CD4-positive, alpha-beta T cell (primary cell): ENCODE results near the gene GJA4. TPM values are rescaled to one million over a fixed set of nuclear protein-coding genes. Genes with fewer than 3 reads are reported as not detected.

Experiments used
- ATAC-seq: fragments of 200-7000 bp; cut with Tn5 transposase; one replicate; pipeline ENCODE4 v1.10.0; 2022; ENCODE audit warnings: mild to moderate bottlenecking; ENCODE audit not compliant: poor library complexity
- CTCF ChIA-PET: fragments of 350-600 bp; sonication (Branson Sonifier 250); formaldehyde crosslinking; loops from one replicate; lab custom pipeline; 2021; ENCODE audit warnings: antibody characterized with exemption, inconsistent platforms; lab: Charles Lee
- POLR2A ChIA-PET: fragments of 350-600 bp; sonication (Branson Sonifier 250); formaldehyde crosslinking; loops from one replicate; lab custom pipeline; 2021; ENCODE audit warnings: antibody characterized with exemption, inconsistent platforms; lab: Charles Lee
- DNase-seq, 14 experiments: peaks; one replicate each; pipeline ENCODE4 v3.0.0-alpha.2; 2013 to 2020; ENCODE audit warnings: mixed read lengths in 2 of 14
- H3K27ac ChIP-seq, 2 donors: one replicate each; pipeline versions ENCODE4 v1.5.1 to v1.7.0; 2013; ENCODE audit warnings: low read length in 2 of 2, low read depth in 1 of 2, mild to moderate bottlenecking in 1 of 2
- H3K27me3 ChIP-seq, 2 experiments: 1 replicate in 1 of 2; 2 replicates in 1 of 2; pipeline versions ENCODE4 v1.6.1 to v1.7.0; 2013; ENCODE audit warnings: low read length in 2 of 2, control low read depth in 1 of 2, mild to moderate bottlenecking in 1 of 2, moderate library complexity in 1 of 2; ENCODE audit not compliant: insufficient read depth in 2 of 2, control insufficient read depth in 1 of 2
- H3K36me3 ChIP-seq: one replicate; pipeline ENCODE4 v1.6.1; 2013; ENCODE audit warnings: low read length, control low read depth; ENCODE audit not compliant: insufficient read depth
- H3K4me1 ChIP-seq: one replicate; pipeline ENCODE4 v1.6.1; 2013; ENCODE audit warnings: low read length, control low read depth; ENCODE audit not compliant: insufficient read depth
- H3K4me3 ChIP-seq: one replicate; pipeline ENCODE4 v1.5.1; 2013; ENCODE audit warnings: mild to moderate bottlenecking, low read length, moderate library complexity
- H3K9me3 ChIP-seq, 2 experiments: 1 replicate in 1 of 2; 2 replicates in 1 of 2; pipeline versions ENCODE4 v1.6.1 to v1.7.0; 2013; ENCODE audit warnings: low read length in 2 of 2, mild to moderate bottlenecking in 2 of 2, control low read depth in 1 of 2, moderate library complexity in 1 of 2; ENCODE audit not compliant: control insufficient read depth in 1 of 2, insufficient read depth in 1 of 2
- H3K27ac Mint-ChIP-seq: one replicate; pipeline ENCODE4 v1.8.0; 2020; ENCODE audit warnings: mixed read lengths
- H3K27me3 Mint-ChIP-seq: one replicate; pipeline ENCODE4 v1.8.0; 2021; ENCODE audit warnings: mixed read lengths
- H3K36me3 Mint-ChIP-seq: one replicate; pipeline ENCODE4 v1.8.0; 2021; ENCODE audit warnings: low read depth, mixed read lengths
- H3K4me1 Mint-ChIP-seq: one replicate; pipeline ENCODE4 v1.8.0; 2021; ENCODE audit warnings: low read depth, mixed read lengths
- H3K4me3 Mint-ChIP-seq: one replicate; pipeline ENCODE4 v1.8.0; 2020; ENCODE audit warnings: mild to moderate bottlenecking, mixed read lengths
- H3K9me3 Mint-ChIP-seq: one replicate; pipeline ENCODE4 v1.8.0; 2020; ENCODE audit warnings: mixed read lengths
- intact Hi-C, 2 experiments: fragments of 100-400 bp; cut with DNase I in 1 of 2; cut with micrococcal nuclease in 1 of 2; formaldehyde crosslinking; loops; one replicate each; pipeline versions ENCODE4 v1.15.1 to v1.9.0; 2023 to 2025; cut with DNase I, micrococcal nuclease
- total RNA-seq, 174 experiments: library from RNA in 2 of 174; stranded (reverse) in 2 of 174; gene quantifications; one replicate each; pipeline ENCODE4 v1.2.3 and lab custom pipeline; 2021 to 2026
- TF ChIP-seq, protein P1 (sequence below): fragments of 200-600 bp; IDR thresholded peaks from one replicate; pipeline ENCODE4 v1.8.0; 2022; ENCODE audit warnings: antibody characterized with exemption, mild to moderate bottlenecking

Gene GJA4
- total RNA-seq, 2 experiments from 2014 or later: not detected

DNA sequence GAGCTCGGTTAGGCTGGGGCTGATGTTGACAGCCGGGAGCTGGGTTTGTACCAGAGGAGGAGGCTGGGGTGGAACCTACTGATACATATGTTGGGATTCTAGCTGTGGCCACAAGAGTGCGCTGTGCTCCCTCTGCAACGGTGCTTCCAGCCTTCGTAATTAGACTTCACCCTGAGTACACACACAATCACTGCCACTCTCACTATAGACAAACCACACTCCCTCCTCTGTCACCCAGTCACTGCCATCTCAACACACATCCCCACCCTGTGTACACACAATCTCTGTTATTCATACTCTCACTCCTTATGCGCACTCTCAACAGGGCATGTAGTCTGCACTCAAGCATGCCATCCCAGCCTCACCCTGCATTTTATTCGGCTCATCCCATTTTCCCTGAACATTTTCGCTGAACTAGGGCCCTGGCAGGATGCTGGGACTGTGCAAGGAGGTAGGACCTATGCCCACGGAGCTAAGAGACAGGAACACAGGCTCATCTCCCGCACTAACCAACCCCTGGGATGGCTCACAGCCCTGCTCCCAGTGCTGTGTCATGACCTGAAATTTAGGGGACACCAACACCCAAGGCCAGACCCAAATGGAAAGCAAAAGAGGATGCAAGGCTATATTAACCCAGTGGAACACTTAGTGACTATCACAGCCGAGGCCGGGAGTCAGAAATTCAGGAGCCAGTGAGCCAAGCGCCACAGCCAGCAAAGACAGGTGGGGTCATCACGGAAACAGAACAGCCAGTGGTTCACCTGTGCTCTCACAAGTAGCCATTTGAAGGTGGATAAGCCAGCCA, 6.1 kb upstream of the GJA4 start:
- no peak overlapping the region for H3K4me3 ChIP-seq
- TF ChIP-seq, protein P1, sequence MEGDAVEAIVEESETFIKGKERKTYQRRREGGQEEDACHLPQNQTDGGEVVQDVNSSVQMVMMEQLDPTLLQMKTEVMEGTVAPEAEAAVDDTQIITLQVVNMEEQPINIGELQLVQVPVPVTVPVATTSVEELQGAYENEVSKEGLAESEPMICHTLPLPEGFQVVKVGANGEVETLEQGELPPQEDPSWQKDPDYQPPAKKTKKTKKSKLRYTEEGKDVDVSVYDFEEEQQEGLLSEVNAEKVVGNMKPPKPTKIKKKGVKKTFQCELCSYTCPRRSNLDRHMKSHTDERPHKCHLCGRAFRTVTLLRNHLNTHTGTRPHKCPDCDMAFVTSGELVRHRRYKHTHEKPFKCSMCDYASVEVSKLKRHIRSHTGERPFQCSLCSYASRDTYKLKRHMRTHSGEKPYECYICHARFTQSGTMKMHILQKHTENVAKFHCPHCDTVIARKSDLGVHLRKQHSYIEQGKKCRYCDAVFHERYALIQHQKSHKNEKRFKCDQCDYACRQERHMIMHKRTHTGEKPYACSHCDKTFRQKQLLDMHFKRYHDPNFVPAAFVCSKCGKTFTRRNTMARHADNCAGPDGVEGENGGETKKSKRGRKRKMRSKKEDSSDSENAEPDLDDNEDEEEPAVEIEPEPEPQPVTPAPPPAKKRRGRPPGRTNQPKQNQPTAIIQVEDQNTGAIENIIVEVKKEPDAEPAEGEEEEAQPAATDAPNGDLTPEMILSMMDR: peak; percentile 73
- H3K27me3 ChIP-seq: peaks cover 14 to 36% of the 10 kb centered on the region in 2 experiments
- CTCF ChIA-PET: interaction anchor here (1.0 to 1.5 kb wide), 3 partner anchors 66 to 983 kb away, joined by 3 to 8 read pairs (median 6); partner anchors contain the start of gene CLSPN
- ATAC-seq: peak; percentile 84
- Mint-ChIP-seq H3K27ac (no peak overlapping the region), H3K27me3 (peaks cover 58% of the 10 kb centered on the region), H3K4me3 (no peak overlapping the region), H3K4me1 (peaks cover 5% of the 10 kb centered on the region), H3K9me3 (no peaks in the 10 kb centered on the region), H3K36me3 (no peaks in the 10 kb centered on the region)
- DNase-seq: peak; percentile 29 to 78 (median 48)
- peaks cover 0 to 4% of the 10 kb centered on the region in 2 experiments for H3K9me3 ChIP-seq
- POLR2A ChIA-PET: no interaction called here
- no peak overlapping the region for H3K27ac ChIP-seq
- intact Hi-C loops: loop anchor here (1.0 to 2.0 kb wide), 5 partner anchors 66 to 512 kb away; no protein-coding TSS in a partner anchor
- no peaks in the 10 kb centered on the region for H3K36me3 ChIP-seq
- H3K4me1 ChIP-seq: peaks cover 5% of the 10 kb centered on the region

- no peaks in the 10 kb centered on the region for H3K36me3 ChIP-seq
- DNase-seq (no peak), ATAC-seq (no peak)
- peaks cover 16 to 36% of the 10 kb centered on the region in 2 experiments for H3K27me3 ChIP-seq
- no peak overlapping the region for H3K27ac Mint-ChIP-seq
- H3K27ac ChIP-seq: no peak overlapping the region
- H3K27me3 Mint-ChIP-seq: peaks cover 60% of the 10 kb centered on the region
- intact Hi-C loops: loop anchor here in 1 of 2 experiments (2.0 kb wide), 2 partner anchors 79 to 511 kb away; no protein-coding TSS in a partner anchor
- no peaks in the 10 kb centered on the region for H3K9me3 Mint-ChIP-seq
- H3K4me1 Mint-ChIP-seq: peaks cover 9% of the 10 kb centered on the region
- no peaks in the 10 kb centered on the region for H3K36me3 Mint-ChIP-seq
- no peak overlapping the region for H3K4me3 Mint-ChIP-seq
- H3K9me3 ChIP-seq: no peaks in the 10 kb centered on the region
- TF ChIP-seq, protein P1: no peak
- CTCF ChIA-PET: interaction anchor here (0.6 to 1.5 kb wide), 2 partner anchors 65 to 77 kb away, joined by 3 to 8 read pairs; no protein-coding TSS in a partner anchor
- POLR2A ChIA-PET: no interaction called here
- no peak overlapping the region for H3K4me3 ChIP-seq
- peaks cover 6% of the 10 kb centered on the region for H3K4me1 ChIP-seq
Observed at GRCh38 chr1:34787461-34788420, 5.1 kb upstream of the GJA4 start.

DNA sequence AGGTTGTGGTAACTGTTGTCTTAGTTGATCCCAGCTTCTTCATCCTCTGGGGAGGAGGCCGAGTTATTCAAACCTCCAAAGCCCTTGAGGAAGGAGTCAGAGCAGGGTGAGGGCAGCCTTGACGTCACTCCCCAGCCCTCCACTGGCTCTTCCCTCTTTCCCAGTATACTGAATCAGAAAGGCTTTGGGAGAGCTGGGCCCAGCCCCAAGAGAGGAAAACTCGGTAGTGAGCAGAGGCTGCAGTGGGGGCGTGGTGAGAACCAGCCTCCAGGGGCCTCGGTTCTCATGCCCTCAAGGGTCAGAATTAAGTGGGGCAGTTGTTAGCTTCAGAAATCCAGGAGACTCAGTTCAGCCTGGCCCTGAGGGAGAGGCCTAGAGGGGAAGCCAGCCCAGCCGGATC, 1.8 kb upstream of the GJA4 start:
- H3K27me3 Mint-ChIP-seq: peaks cover 42% of the 10 kb centered on the region
- H3K36me3 Mint-ChIP-seq: no peaks in the 10 kb centered on the region
- H3K9me3 ChIP-seq: no peaks in the 10 kb centered on the region
- POLR2A ChIA-PET: no interaction called here
- ATAC-seq (no peak), DNase-seq (no peak)
- no peaks in the 10 kb centered on the region for H3K36me3 ChIP-seq
- intact Hi-C loops: no loop called here
- H3K27me3 ChIP-seq: peaks cover 15 to 29% of the 10 kb centered on the region in 2 experiments
- H3K9me3 Mint-ChIP-seq: no peaks in the 10 kb centered on the region
- CTCF ChIA-PET: no interaction called here
- no peak overlapping the region for H3K4me3 Mint-ChIP-seq
- TF ChIP-seq, protein P1: no peak
- H3K4me3 ChIP-seq: no peak overlapping the region
- H3K4me1 Mint-ChIP-seq: peaks cover 9% of the 10 kb centered on the region
- H3K27ac ChIP-seq: no peak overlapping the region
- H3K27ac Mint-ChIP-seq: no peak overlapping the region
- H3K4me1 ChIP-seq: peaks cover 10% of the 10 kb centered on the region
